Measurements from ENCODE around the gene SNRNP200.
"Not testable (repeated sequence)": the region's sequence is repeated elsewhere in the genome, so short reads cannot be mapped to it uniquely, and the experiment has no call there.

Gene SNRNP200

GRCh38 chr2:96301865-96302264 is 3.5 kb downstream of the SNRNP200 start:
- H3K27me3 ChIP-seq (replicated peaks; ENCODE audit: insufficient read depth, low read length) = no peaks in the 10 kb centered on the region
- no peak overlapping the region for H2AFZ ChIP-seq (ENCODE audit: low read length)
- no peak for TF ChIP-seq CTCF (IDR thresholded peaks at IDR 0.05; ENCODE audit: low read length)
- TF ChIP-seq EZH2phosphoT487 (IDR thresholded peaks at IDR 0.05; ENCODE audit: low read length) = no peak
- peaks cover 36% of the 10 kb centered on the region for H3K36me3 ChIP-seq (replicated peaks; ENCODE audit: insufficient read depth, low read length)
- no peak overlapping the region for H3K4me3 ChIP-seq (ENCODE audit: low read length)
- H4K20me1 ChIP-seq (ENCODE audit: insufficient read depth, low read length) = no peaks in the 10 kb centered on the region
- no peak overlapping the region for H3K4me2 ChIP-seq (ENCODE audit: low read depth, low read length)
- no peaks in the 10 kb centered on the region for H3K9me3 ChIP-seq (replicated peaks; ENCODE audit: insufficient read depth, low read length)
- no peak overlapping the region for H3K9ac ChIP-seq (ENCODE audit: low read length)
- H3K79me2 ChIP-seq (ENCODE audit: low read length) = peaks cover 72% of the 10 kb centered on the region
- H3K9me2 ChIP-seq (replicated peaks; ENCODE audit: insufficient read depth, low read length) = no peaks in the 10 kb centered on the region
- no peak for DNase-seq
- H3K27ac ChIP-seq (ENCODE audit: low read length) = no peak overlapping the region
- peaks cover 16% of the 10 kb centered on the region for H3K4me1 ChIP-seq (ENCODE audit: low read length)
- no peaks in the 10 kb centered on the region for H3F3A ChIP-seq (ENCODE audit: insufficient read depth, low read length)

GRCh38 chr2:96296925-96297324 is 8.4 kb downstream of the SNRNP200 start:
- H3K9me2 ChIP-seq (replicated peaks; ENCODE audit: insufficient read depth, low read length) = no peaks in the 10 kb centered on the region
- no peaks in the 10 kb centered on the region for H4K20me1 ChIP-seq (ENCODE audit: insufficient read depth, low read length)
- no peak for TF ChIP-seq EZH2phosphoT487 (IDR thresholded peaks at IDR 0.05; ENCODE audit: low read length)
- no peak for TF ChIP-seq CTCF (IDR thresholded peaks at IDR 0.05; ENCODE audit: low read length)
- no peak for TF ChIP-seq EZH2 (optimal IDR thresholded peaks at IDR 0.05; ENCODE audit: low read depth, low read length)
- DNase-seq = no peak
- peaks cover 47% of the 10 kb centered on the region for H3K36me3 ChIP-seq (replicated peaks; ENCODE audit: insufficient read depth, low read length)
- H3K4me3 ChIP-seq (ENCODE audit: low read length) = no peak overlapping the region
- no peaks in the 10 kb centered on the region for H3K9me3 ChIP-seq (replicated peaks; ENCODE audit: insufficient read depth, low read length)
- H3K4me2 ChIP-seq (ENCODE audit: low read depth, low read length) = no peak overlapping the region
- peaks cover 27% of the 10 kb centered on the region for H3K79me2 ChIP-seq (ENCODE audit: low read length)
- H3K9ac ChIP-seq (ENCODE audit: low read length) = no peak overlapping the region
- H3K4me1 ChIP-seq (ENCODE audit: low read length) = no peaks in the 10 kb centered on the region
- H3F3A ChIP-seq (ENCODE audit: insufficient read depth, low read length) = no peaks in the 10 kb centered on the region
- no peak overlapping the region for H3K27ac ChIP-seq (ENCODE audit: low read length)
- no peak overlapping the region for H2AFZ ChIP-seq (ENCODE audit: low read length)
- H3K27me3 ChIP-seq (replicated peaks; ENCODE audit: insufficient read depth, low read length) = no peaks in the 10 kb centered on the region

- not testable (repeated sequence) for H3K9ac ChIP-seq (ENCODE audit: low read length); H3K4me1 ChIP-seq (ENCODE audit: low read length); H3K9me2 ChIP-seq (replicated peaks; ENCODE audit: insufficient read depth, low read length); H3K4me2 ChIP-seq (ENCODE audit: low read depth, low read length); H3K4me3 ChIP-seq (ENCODE audit: low read length); DNase-seq; H3F3A ChIP-seq (ENCODE audit: insufficient read depth, low read length); H2AFZ ChIP-seq (ENCODE audit: low read length); H3K27me3 ChIP-seq (replicated peaks; ENCODE audit: insufficient read depth, low read length); H4K20me1 ChIP-seq (ENCODE audit: insufficient read depth, low read length); H3K27ac ChIP-seq (ENCODE audit: low read length); H3K79me2 ChIP-seq (ENCODE audit: low read length); H3K9me3 ChIP-seq (replicated peaks; ENCODE audit: insufficient read depth, low read length)
- H3K36me3 ChIP-seq (replicated peaks; ENCODE audit: insufficient read depth, low read length) = peaks cover 40% of the 10 kb centered on the region
Measured at GRCh38 chr2:96294271-96294670, 11.1 kb downstream of the SNRNP200 start.

- TF ChIP-seq EZH2phosphoT487 (IDR thresholded peaks at IDR 0.05; ENCODE audit: low read length) (no peak), CTCF (IDR thresholded peaks at IDR 0.05; ENCODE audit: low read length) (no peak), EZH2 (optimal IDR thresholded peaks at IDR 0.05; ENCODE audit: low read depth, low read length) (no peak)
- Histone ChIP-seq H3K4me2 (ENCODE audit: low read depth, low read length) (no peak overlapping the region), H3K79me2 (ENCODE audit: low read length) (no peaks in the 10 kb centered on the region; the same call in 1 of the 2 replicates), H4K20me1 (ENCODE audit: insufficient read depth, low read length) (no peaks in the 10 kb centered on the region), H3K4me3 (ENCODE audit: low read length) (no peak overlapping the region), H3F3A (ENCODE audit: insufficient read depth, low read length) (no peaks in the 10 kb centered on the region), H3K9ac (ENCODE audit: low read length) (no peak overlapping the region), H3K27ac (ENCODE audit: low read length) (no peak overlapping the region), H3K36me3 (replicated peaks; ENCODE audit: insufficient read depth, low read length) (peaks cover 28% of the 10 kb centered on the region), H3K4me1 (ENCODE audit: low read length) (no peaks in the 10 kb centered on the region), H3K9me2 (replicated peaks; ENCODE audit: insufficient read depth, low read length) (no peaks in the 10 kb centered on the region), H3K27me3 (replicated peaks; ENCODE audit: insufficient read depth, low read length) (no peaks in the 10 kb centered on the region), H3K9me3 (replicated peaks; ENCODE audit: insufficient read depth, low read length) (no peaks in the 10 kb centered on the region), H2AFZ (ENCODE audit: low read length) (no peak overlapping the region)
- DNase-seq = no peak
Measured at GRCh38 chr2:96291751-96292150, 13.6 kb downstream of the SNRNP200 start.
